ENCODE data around the gene EPN2.

Gene EPN2

GRCh38 chr17:19311421-19312215 is 74.5 kb downstream of the EPN2 start:
- DNase-seq (ENCODE audit: low read depth in 2 of 2): no peak

GRCh38 chr17:19312406-19312805 is 75.2 kb downstream of the EPN2 start:
- DNase-seq (ENCODE audit: low read depth in 2 of 2): no peak

GRCh38 chr17:19313066-19313745 is 76.0 kb downstream of the EPN2 start:
- DNase-seq (ENCODE audit: low read depth in 2 of 2): no peak

- DNase-seq (ENCODE audit: low read depth in 2 of 2): no peak
Observed at GRCh38 chr17:19313746-19314651, 76.8 kb downstream of the EPN2 start.

- DNase-seq (ENCODE audit: low read depth in 2 of 2): no peak
Observed at GRCh38 chr17:19315104-19315503, 77.9 kb downstream of the EPN2 start.

- DNase-seq (ENCODE audit: low read depth in 2 of 2): no peak
Observed at GRCh38 chr17:19316761-19317358, 79.7 kb downstream of the EPN2 start.

GRCh38 chr17:19317359-19318095 is 80.4 kb downstream of the EPN2 start:
- DNase-seq (ENCODE audit: low read depth in 2 of 2): no peak

- DNase-seq (ENCODE audit: low read depth in 2 of 2): no peak
Observed at GRCh38 chr17:19318611-19319010, 81.4 kb downstream of the EPN2 start.

- DNase-seq (ENCODE audit: low read depth in 2 of 2): no peak
Observed at GRCh38 chr17:19319771-19320505, 82.8 kb downstream of the EPN2 start.

- no peak for DNase-seq (ENCODE audit: low read depth in 2 of 2)
Observed at GRCh38 chr17:19320876-19321275, 83.7 kb downstream of the EPN2 start.

- DNase-seq (ENCODE audit: low read depth in 2 of 2): no peak
Observed at GRCh38 chr17:19321481-19322128, 84.4 kb downstream of the EPN2 start.

GRCh38 chr17:19322129-19322505 is 85.0 kb downstream of the EPN2 start:
- no peak for DNase-seq (ENCODE audit: low read depth in 2 of 2)

GRCh38 chr17:19322861-19323260 is 85.7 kb downstream of the EPN2 start:
- no peak for DNase-seq (ENCODE audit: low read depth in 2 of 2)

GRCh38 chr17:19325542-19325941 is 88.4 kb downstream of the EPN2 start:
- no peak for DNase-seq (ENCODE audit: low read depth in 2 of 2)

GRCh38 chr17:19327031-19327783 is 90.0 kb downstream of the EPN2 start:
- DNase-seq (ENCODE audit: low read depth in 2 of 2): no peak

GRCh38 chr17:19328441-19329061 is 91.4 kb downstream of the EPN2 start:
- DNase-seq (ENCODE audit: low read depth in 2 of 2): no peak

GRCh38 chr17:19329136-19329535 is 92.0 kb downstream of the EPN2 start:
- DNase-seq (ENCODE audit: low read depth in 2 of 2): no peak

- no peak for DNase-seq (ENCODE audit: low read depth in 2 of 2)
Observed at GRCh38 chr17:19329839-19330238, 92.7 kb downstream of the EPN2 start.

GRCh38 chr17:19330271-19330670 is 93.1 kb downstream of the EPN2 start:
- no peak for DNase-seq (ENCODE audit: low read depth in 2 of 2)
